GM23248 (cell line): ENCODE measurements around the gene SPOP. TPM values are rescaled to one million over a fixed set of nuclear protein-coding genes. Genes with fewer than 3 reads are reported as not detected.
"Not testable (repeated sequence)": the region's sequence is repeated elsewhere in the genome, so short reads cannot be mapped to it uniquely, and the experiment has no call there.

Experiments used
- DNase-seq: peaks from one replicate; pipeline ENCODE4 v3.0.0-alpha.2; 2015
- H2AFZ ChIP-seq: fragments of 200-600 bp; sonication (generic); 2 replicates; pipeline ENCODE4 v1.6.1; 2016; ENCODE audit warnings: antibody characterized with exemption
- H3F3A ChIP-seq: fragments of 200-600 bp; sonication (generic); 2 replicates; pipeline ENCODE4 v1.6.1; 2016; ENCODE audit warnings: mild to moderate bottlenecking, antibody characterized with exemption, mixed run types; ENCODE audit not compliant: insufficient read depth
- H3K27ac ChIP-seq: fragments of 200-600 bp; sonication (generic); 2 replicates; pipeline ENCODE4 v1.5.1; 2016; ENCODE audit warnings: mild to moderate bottlenecking
- H3K27me3 ChIP-seq: fragments of 200-600 bp; sonication (generic); replicated peaks from 2 replicates; pipeline ENCODE4 v1.6.1; 2016; ENCODE audit warnings: mild to moderate bottlenecking; ENCODE audit not compliant: insufficient read depth
- H3K36me3 ChIP-seq: fragments of 200-600 bp; sonication (generic); 2 replicates; pipeline ENCODE4 v1.6.1; 2016; ENCODE audit warnings: low read depth, mild to moderate bottlenecking
- H3K4me1 ChIP-seq: fragments of 200-600 bp; sonication (generic); 2 replicates; pipeline ENCODE4 v1.6.1; 2016; ENCODE audit warnings: mild to moderate bottlenecking; ENCODE audit not compliant: insufficient read depth
- H3K4me2 ChIP-seq: fragments of 200-600 bp; sonication (generic); one replicate; pipeline ENCODE4 v1.6.1; 2016; ENCODE audit warnings: mild to moderate bottlenecking; ENCODE audit not compliant: unreplicated experiment
- H3K4me3 ChIP-seq: fragments of 200-600 bp; sonication (generic); 2 replicates; pipeline ENCODE4 v1.5.1; 2016; ENCODE audit warnings: mild to moderate bottlenecking
- H3K79me2 ChIP-seq: fragments of 200-600 bp; sonication (generic); 2 replicates; pipeline ENCODE4 v1.6.1; 2016; ENCODE audit warnings: mild to moderate bottlenecking; ENCODE audit not compliant: insufficient read depth
- H3K9ac ChIP-seq: fragments of 200-600 bp; sonication (generic); 2 replicates; pipeline ENCODE4 v1.6.1; 2016; ENCODE audit warnings: mild to moderate bottlenecking
- H3K9me2 ChIP-seq: fragments of 200-600 bp; sonication (generic); 2 replicates; pipeline ENCODE4 v1.6.1; 2016; ENCODE audit warnings: mixed run types, mild to moderate bottlenecking, moderate library complexity; ENCODE audit not compliant: insufficient read depth
- H3K9me3 ChIP-seq: fragments of 200-600 bp; sonication (generic); one replicate; pipeline ENCODE4 v1.6.1; 2017; ENCODE audit warnings: low read depth
- H4K20me1 ChIP-seq: fragments of 200-600 bp; sonication (generic); 2 replicates; pipeline ENCODE4 v1.6.0; 2016; ENCODE audit not compliant: insufficient read depth
- EZH2 ChIP-seq: fragments of 200-600 bp; sonication (generic); IDR thresholded peaks from 2 replicates; pipeline ENCODE4 v1.6.1; 2018; ENCODE audit warnings: antibody characterized with exemption, mild to moderate bottlenecking; ENCODE audit not compliant: insufficient read depth, poor library complexity, severe bottlenecking
- EZH2phosphoT487 ChIP-seq: fragments of 200-600 bp; sonication (generic); IDR thresholded peaks from 2 replicates; pipeline ENCODE4 v1.6.1; 2018; ENCODE audit warnings: antibody characterized with exemption, moderate library complexity, mild to moderate bottlenecking, low read depth; ENCODE audit not compliant: insufficient read depth
- WGBS, 2 experiments: methylation state at CpG; one replicate each; pipeline ENCODE4 v1.1.6; 2015 to 2017; ENCODE audit warnings: low lambda C conversion rate in 2 of 2, low coverage in 1 of 2; ENCODE audit errors: missing lambda C conversion rate in 2 of 2; 5-methylcytosine and 5-hydroxymethylcytosine counted together
- in situ Hi-C: fragments of 300-500 bp; cut with MboI; formaldehyde crosslinking; loops from 2 replicates; pipeline ENCODE4 v1.15.0; 2020
- polyA plus RNA-seq: library from polyadenylated mRNA; unstranded; fragments of >200 nt; fragmentation: Nextera tagmentation; extraction: Ambion mirVana; gene quantifications from 2 replicates; pipeline ENCODE4 v1.2.1, GENCODE V29; 2016
- total RNA-seq: library from RNA; depleted of rRNA; stranded (reverse); fragments of >200 nt; shearing (Covaris generic); gene quantifications from 2 replicates; pipeline ENCODE4 v1.2.3, GENCODE V29; 2014; rRNA removed

The SPOP gene
- total and polyA plus RNA-seq, 2 experiments from 2014 or later: 64.1 to 69.8 TPM

GRCh38 chr17:49551221-49552069 lies 126.5 kb downstream of the SPOP start:
- no peak overlapping the region for H3K9ac ChIP-seq
- H3K27ac ChIP-seq: no peak overlapping the region
- 67 to 77% methylated on average over 9 to 12 of the region's 12 CpGs for WGBS, 2 experiments
- H4K20me1 ChIP-seq: no peaks in the 10 kb centered on the region
- TF ChIP-seq EZH2 (no peak), EZH2phosphoT487 (no peak)
- DNase-seq: no peak
- H3K4me2 ChIP-seq: no peak overlapping the region
- no peaks in the 10 kb centered on the region for H3K79me2 ChIP-seq
- peaks cover 2% of the 10 kb centered on the region; the same call in 1 of the 2 replicates for H3K27me3 ChIP-seq
- no peaks in the 10 kb centered on the region for H3K4me1 ChIP-seq
- no peaks in the 10 kb centered on the region for H3K9me3 ChIP-seq
- no peaks in the 10 kb centered on the region for H3F3A ChIP-seq
- H3K9me2 ChIP-seq: no peaks in the 10 kb centered on the region
- H2AFZ ChIP-seq: no peak overlapping the region
- H3K4me3 ChIP-seq: no peak overlapping the region
- H3K36me3 ChIP-seq: no peaks in the 10 kb centered on the region
- in situ Hi-C loops: loop anchor here (10.0 to 25.0 kb wide), 2 partner anchors 237 to 436 kb away; partner anchors contain the start of gene DLX3

GRCh38 chr17:49550764-49551163 lies 127.1 kb downstream of the SPOP start:
- not testable (repeated sequence) for H3K4me3 ChIP-seq, H3K4me1 ChIP-seq, H3K36me3 ChIP-seq, H3F3A ChIP-seq, H3K4me2 ChIP-seq, H3K79me2 ChIP-seq, H3K27me3 ChIP-seq, H3K9me2 ChIP-seq, H4K20me1 ChIP-seq, H2AFZ ChIP-seq, H3K27ac ChIP-seq, H3K9me3 ChIP-seq, H3K9ac ChIP-seq, DNase-seq
- in situ Hi-C loops: loop anchor here (10.0 to 25.0 kb wide), 2 partner anchors 236 to 437 kb away; partner anchors contain the start of gene DLX3
- WGBS, 2 experiments: 91 to 92% methylated on average over 5 to 9 of the region's 9 CpGs

- in situ Hi-C loops: loop anchor here (5.0 to 25.0 kb wide), 3 partner anchors 113 to 437 kb away; partner anchors contain the start of gene DLX3
- DNase-seq: no peak
- H3K4me3 ChIP-seq: no peak overlapping the region
Observed at GRCh38 chr17:49549691-49550678, 127.9 kb downstream of the SPOP start.

GRCh38 chr17:49549311-49549605 lies 128.6 kb downstream of the SPOP start:
- H3K27ac ChIP-seq: no peak overlapping the region
- in situ Hi-C loops: loop anchor here (5.0 kb wide), 1 partner anchor 112 kb away; no protein-coding TSS in a partner anchor
- TF ChIP-seq EZH2: no peak
- no peak for TF ChIP-seq EZH2phosphoT487
- H3K4me3 ChIP-seq: no peak overlapping the region
- no peak overlapping the region for H3K9ac ChIP-seq
- H2AFZ ChIP-seq: no peak overlapping the region
- no peaks in the 10 kb centered on the region for H3F3A ChIP-seq
- peaks cover 2% of the 10 kb centered on the region; the same call in 1 of the 2 replicates for H3K27me3 ChIP-seq
- no peaks in the 10 kb centered on the region for H3K4me1 ChIP-seq
- H3K9me3 ChIP-seq: no peaks in the 10 kb centered on the region
- no peak for DNase-seq
- no peak overlapping the region for H3K4me2 ChIP-seq
- H3K9me2 ChIP-seq: no peaks in the 10 kb centered on the region
- H4K20me1 ChIP-seq: no peaks in the 10 kb centered on the region
- H3K79me2 ChIP-seq: no peaks in the 10 kb centered on the region
- 77 to 83% methylated on average over 6 of the region's 6 CpGs for WGBS, 2 experiments
- no peaks in the 10 kb centered on the region for H3K36me3 ChIP-seq

More at GRCh38 chr17:49549691-49550678, 127.9 kb downstream of the SPOP start:
- Histone ChIP-seq H3K79me2 (no peaks in the 10 kb centered on the region), H3K9me3 (no peaks in the 10 kb centered on the region), H3K4me1 (no peaks in the 10 kb centered on the region), H3K9ac (no peak overlapping the region), H3K27me3 (peaks cover 2% of the 10 kb centered on the region; the same call in 1 of the 2 replicates), H3K9me2 (no peaks in the 10 kb centered on the region), H2AFZ (no peak overlapping the region), H4K20me1 (no peaks in the 10 kb centered on the region), H3K36me3 (no peaks in the 10 kb centered on the region), H3K27ac (no peak overlapping the region), H3F3A (no peaks in the 10 kb centered on the region), H3K4me2 (no peak overlapping the region)
- 81 to 83% methylated on average over 20 of the region's 20 CpGs for WGBS, 2 experiments
- no peak for TF ChIP-seq EZH2
- no peak for TF ChIP-seq EZH2phosphoT487

Other genes with a start within 250 kb of the SPOP start
- gene NGFR, start 182.8 kb downstream of the SPOP start, total RNA-seq: 0.25 and 0.43 TPM in 2 replicates
- gene NGFR, start 182.8 kb downstream of the SPOP start, polyA plus RNA-seq: 0.60 and 0.81 TPM in 2 replicates
- gene NXPH3, start 102.2 kb downstream of the SPOP start, total RNA-seq: 0.76 and 1.4 TPM in 2 replicates
- 0.30 TPM in 2 replicates for gene NXPH3, start 102.2 kb downstream of the SPOP start, polyA plus RNA-seq
- gene SLC35B1, start 29.9 kb upstream of the SPOP start, total RNA-seq: 38.3 and 71.7 TPM in 2 replicates
- gene SLC35B1, start 29.9 kb upstream of the SPOP start, polyA plus RNA-seq: 66.5 and 70.3 TPM in 2 replicates
- 4.0 and 10.2 TPM in 2 replicates for gene FAM117A, start 86.0 kb upstream of the SPOP start, total RNA-seq
- gene FAM117A, start 86.0 kb upstream of the SPOP start, polyA plus RNA-seq: 1.8 and 2.1 TPM in 2 replicates
- 20.9 and 41.9 TPM in 2 replicates for gene KAT7, start 110.6 kb upstream of the SPOP start, total RNA-seq
- gene KAT7, start 110.6 kb upstream of the SPOP start, polyA plus RNA-seq: 27.0 and 27.5 TPM in 2 replicates
- gene TAC4, start 170.0 kb upstream of the SPOP start, total RNA-seq: not detected in 2 replicates
- not detected in 2 replicates for gene TAC4, start 170.0 kb upstream of the SPOP start, polyA plus RNA-seq